Right kidney (tissue), 1 donor: Measurements from ENCODE around the gene UBAC2.

Experiments
- DNase-seq: peaks from one replicate; pipeline ENCODE4 v3.0.0-alpha.2; 2016

The UBAC2 gene

DNA sequence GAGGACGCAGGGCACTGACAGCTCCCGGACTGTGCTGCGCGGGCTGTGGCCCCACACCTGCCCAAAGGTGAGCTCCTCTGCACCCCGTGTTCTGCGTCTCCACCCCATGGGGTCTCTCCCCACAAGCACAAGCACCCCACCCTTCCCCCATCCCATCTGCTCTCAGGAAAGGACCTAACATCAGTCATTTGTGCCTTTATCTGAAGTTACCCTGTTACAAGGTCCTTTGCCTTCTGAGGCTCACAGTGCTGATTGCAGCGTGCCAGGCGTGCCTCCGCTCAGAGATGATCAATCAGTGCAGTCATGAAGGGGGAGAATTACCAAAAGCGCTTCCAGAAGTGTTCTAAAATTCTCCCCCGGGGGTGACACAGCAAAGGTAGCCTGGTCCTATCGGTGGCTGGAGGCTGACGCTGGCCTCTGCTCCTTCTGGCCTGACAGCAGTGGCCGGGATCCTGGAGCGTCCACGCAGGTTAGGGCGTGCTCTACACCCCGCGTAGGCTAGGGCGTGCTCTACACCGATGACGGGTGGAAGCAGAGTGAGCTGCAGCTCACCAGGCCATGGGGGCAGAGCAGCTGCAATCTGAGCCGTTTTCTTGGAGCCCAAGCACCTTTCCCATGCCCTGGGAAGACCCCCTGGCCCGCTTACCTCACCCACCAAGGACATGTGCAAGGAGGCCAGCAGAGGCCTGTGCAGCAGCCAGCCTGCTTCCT is 215.9 kb downstream of the UBAC2 start:
- no peak for DNase-seq

DNA sequence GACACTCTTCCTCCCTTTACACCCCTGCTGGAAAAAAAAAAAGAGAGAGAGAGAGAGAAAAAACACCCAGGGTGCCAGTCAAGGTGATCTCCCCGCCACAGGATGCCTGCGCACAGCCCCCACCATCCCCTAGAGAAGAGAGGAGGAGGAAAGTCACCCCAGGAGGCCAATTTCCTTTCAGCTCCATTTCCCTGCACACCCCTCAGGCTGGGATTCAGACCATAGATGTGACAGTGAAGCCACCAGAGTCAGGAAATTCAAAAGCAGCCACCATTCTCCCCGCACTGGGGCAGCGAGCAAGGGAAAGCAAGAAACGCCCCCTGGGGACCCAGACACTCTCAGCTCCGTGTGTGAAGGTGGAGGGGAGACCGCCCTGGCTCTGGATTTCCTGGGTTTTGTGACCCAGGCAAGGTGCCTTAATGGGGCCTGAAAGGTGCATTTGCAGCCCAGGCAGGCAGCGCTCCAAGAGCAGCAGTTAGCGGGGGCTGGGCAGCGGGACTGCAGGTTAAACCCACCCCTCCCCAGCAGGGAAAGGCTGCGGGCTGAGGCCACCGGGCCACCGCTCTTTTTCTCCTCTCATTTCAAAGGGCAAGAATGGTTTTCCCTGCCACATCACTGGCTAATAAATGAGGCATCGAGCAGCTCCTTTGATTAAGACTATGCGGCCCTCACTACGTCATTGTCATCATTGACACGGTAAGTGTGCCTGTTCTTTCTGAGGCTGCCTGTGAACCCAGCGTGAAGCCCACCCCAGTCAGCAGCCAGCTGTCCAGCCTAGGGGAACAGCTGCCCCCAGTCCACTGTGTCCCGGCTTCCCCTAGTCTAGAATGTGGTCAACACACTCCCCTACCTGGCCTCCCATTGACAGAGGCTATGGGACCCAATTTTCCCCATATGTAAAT is 216.8 kb downstream of the UBAC2 start:
- DNase-seq = no peak

DNA sequence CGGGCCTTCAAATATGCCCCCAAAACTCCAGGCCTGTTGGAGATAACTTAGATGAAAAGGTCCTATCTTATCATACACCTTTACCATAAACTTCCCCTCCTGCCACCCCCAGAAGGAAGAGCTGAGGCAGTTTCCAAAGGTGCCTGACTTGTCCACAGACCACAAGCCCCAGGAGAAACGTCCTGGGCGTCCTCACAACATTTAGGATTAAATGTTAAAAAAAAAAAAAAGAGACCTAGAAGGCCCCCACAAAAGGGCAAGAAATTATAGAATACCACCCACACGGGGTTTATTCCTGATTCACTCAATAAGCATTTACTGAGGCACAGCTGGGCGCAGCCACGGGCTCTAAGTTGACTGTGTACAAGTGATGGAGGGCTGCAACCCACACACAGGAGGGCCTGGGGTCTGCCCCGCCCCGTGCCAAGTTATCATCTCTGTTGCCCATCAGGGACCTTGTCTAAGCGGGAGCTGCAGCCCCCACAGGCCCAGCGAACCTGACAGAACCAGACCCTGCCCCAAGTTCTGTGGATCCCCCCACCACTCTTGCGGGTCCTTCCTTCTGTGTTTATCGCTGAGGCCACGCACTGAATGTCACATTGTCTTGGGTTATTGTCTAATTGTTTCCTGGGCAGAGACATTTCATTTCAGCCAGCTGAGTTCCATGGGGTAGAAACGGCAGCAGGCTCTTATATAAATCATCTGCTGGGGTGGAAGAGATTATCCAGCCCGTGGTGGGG is 217.6 kb downstream of the UBAC2 start:
- DNase-seq = no peak

GRCh38 chr13:99418843-99419140 is 218.1 kb downstream of the UBAC2 start:
- DNase-seq = no peak

GRCh38 chr13:99419591-99420243 is 219.1 kb downstream of the UBAC2 start:
- DNase-seq = no peak

- DNase-seq = no peak
Measured at GRCh38 chr13:99421271-99421670, 220.6 kb downstream of the UBAC2 start.

DNA sequence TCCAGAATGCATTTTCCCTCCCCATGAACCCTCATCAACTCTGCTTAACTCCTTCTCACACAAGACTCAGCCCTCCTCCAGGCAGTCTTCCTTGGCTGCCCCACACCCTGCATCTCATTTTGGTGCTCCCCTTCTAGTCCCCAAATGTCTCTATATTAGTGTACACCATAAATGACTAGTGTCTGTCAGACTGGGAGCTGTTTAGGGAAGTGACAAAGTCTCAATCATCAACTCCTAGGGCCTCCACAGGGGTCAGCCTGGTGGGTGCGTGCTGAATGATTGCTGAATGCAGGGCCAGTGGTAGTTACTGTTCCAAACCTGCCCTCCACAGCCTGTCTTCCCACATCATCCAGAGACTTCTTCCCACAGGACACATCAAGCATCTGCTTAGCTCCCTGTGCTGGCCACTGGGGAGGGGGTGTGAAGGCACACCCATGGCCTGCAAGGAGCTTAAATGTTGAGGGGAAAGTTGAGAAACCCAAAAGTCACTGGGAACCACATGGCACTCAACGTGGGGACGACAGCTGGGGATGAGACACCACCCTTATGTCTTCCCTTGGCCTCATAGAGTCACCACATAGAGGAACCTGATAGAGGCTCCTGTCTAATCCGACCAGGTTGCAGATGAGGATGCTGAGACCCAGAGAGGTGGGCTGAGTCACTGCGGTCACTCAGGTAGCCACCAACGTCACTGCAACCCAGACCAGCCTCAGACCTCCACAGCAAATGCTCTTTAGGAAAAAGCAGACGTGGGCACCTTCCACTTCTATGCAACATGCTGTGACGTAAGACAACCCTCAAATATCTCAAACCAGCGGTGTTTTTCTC is 221.3 kb downstream of the UBAC2 start:
- DNase-seq = no peak

- DNase-seq = no peak
Measured at GRCh38 chr13:99422586-99423220, 222.0 kb downstream of the UBAC2 start.

DNA sequence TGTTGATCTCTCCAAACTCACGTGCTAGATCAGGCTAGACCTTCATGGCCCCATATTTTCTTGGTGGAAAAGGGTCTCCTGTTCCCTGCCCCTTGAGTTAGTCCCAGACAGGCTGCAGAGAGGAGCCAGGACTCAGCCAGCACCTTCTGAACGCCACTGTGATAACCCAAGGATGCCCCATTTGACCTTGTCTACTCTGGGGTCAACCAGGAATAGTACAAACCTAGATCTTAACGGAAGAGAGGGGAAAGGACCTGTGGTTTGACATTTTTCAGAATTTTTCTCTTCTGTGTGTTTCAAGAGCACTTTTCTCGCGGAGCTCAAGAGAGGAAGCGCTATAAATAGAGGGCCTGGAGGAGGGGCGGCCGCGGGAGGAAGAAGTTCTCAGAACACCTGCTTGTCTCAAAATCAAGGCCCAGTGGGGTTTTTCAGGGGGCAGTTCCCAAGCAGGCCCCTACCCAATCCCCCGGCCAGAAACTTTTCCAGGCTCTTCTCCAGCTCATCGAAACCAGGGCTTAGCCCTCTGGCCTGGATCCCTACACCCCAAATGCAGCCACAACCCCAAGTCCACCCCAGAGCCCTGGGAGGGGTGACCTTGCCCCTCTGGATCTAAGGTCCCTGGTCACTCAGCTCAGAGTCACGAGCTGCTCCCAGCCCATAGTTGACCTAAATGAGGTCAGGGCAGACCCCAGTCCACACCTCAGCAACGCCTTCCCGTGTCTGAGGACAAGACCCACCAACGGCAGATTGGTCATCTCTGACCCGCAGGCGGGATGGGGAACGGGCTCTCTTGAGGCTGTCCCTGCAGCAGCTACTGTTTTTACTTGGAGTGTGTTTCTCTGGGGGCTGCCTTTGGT is 225.1 kb downstream of the UBAC2 start:
- DNase-seq = no peak

DNA sequence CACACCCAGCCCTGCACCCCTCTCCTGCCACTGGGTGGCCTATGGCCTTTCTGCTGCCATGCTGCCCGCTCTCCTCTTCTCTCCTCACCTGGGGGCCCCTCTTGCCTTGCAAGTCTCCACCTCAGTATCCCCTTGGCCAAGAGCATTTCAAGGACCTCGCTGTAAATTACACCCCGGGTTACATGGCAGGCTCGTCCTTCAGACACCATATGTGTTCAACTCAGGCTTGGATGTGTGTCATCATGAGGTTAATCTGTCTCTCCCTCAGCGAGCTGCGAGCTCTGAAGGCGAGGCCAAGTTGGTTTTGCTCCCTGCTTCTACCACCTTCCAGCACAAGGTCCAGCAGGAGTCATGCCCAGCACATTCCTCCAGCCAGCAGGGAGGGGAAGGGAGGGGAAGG is 225.8 kb downstream of the UBAC2 start:
- DNase-seq = no peak

GRCh38 chr13:99429670-99430069 is 229.0 kb downstream of the UBAC2 start:
- no peak for DNase-seq

GRCh38 chr13:99431927-99432608 is 231.4 kb downstream of the UBAC2 start:
- no peak for DNase-seq

DNA sequence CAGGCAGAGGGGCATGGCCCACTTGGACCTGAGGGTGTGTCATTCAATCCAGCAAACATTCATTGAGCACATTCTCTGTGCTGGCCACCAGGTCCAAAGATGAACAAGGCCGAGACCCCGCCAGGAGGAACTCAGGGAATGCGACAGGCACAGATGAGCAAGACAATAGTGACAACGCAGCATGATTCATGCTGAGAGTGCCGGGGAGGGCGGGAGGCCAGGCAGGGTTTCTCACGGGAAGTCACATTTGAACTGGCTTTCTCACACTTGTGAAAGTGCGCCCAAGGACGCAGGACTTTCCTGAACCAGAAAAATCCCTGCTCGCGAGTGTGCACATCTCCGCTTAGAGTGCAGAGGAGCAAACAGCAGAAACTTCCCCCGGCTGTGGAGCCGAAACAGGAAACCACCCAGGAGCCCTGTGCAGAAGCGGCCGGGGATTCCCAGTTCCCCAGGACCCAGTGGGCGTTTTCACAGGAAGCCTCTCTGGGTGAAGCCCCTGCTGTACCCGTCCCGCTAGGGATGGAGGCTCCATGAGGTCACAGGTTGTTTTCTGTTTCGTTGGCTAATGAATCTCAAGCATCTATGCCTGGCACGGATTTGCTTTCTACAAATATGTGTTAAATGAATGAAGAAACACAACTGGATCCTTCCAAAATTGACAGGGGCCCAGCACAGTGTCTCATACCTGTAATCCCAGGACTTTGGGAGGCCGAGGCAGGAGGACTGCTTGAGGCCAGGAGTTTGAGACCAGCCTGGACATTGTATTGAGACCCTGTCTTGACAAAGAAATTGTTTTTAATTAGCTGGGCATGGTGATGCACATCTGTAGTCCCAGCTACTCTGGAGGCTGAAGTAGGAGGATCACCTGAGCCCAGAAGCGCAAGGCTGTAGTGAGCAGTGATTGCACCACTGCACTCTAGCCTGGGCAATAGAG is 232.2 kb downstream of the UBAC2 start:
- DNase-seq = peak; percentile 33

GRCh38 chr13:99433543-99434075 is 233.0 kb downstream of the UBAC2 start:
- no peak for DNase-seq

DNA sequence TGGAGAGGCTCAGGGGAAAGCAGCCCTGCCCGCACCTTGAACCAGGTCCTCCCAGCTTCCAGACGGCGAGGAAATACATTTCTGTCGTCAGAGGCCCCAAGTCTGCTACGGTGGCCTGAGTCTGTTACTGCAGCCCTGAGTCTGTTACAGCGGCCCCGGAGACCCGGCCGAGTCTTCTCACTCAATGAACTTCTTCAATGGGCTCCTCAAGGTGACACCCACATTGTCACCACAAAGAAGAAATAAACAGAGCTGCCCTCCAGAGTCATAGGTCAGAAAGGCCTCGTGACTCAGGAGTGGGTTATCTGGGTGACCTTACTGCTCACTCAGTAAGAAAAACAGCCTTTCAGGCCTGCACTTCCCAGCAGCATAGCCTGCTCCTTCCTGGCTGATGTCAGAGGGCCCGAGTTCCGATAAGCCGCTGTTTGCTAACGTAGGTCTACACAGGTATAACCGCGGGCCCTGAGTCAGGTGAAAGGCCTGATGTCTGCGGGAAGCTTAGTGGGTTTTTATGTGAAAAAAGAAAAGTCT is 233.7 kb downstream of the UBAC2 start:
- DNase-seq = no peak

DNA sequence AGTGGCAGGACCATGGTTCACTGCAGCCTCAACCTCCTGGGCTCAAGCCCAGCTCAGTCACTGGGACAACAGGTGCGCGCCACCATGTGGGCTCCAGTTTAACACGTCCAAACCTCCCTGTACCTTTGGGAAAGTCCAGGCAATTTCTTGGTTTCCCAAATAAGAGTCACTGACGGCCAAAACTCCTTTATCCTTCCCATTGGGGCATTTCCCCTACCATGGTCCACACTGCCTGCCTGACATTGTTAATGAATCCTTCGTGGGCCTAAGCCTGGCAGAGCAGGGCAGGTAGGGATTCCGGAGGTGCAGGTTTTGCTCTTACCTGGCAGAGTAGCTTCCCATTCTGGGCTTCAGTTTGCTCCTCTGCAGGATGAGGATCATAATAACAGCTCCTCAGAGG is 234.5 kb downstream of the UBAC2 start:
- no peak for DNase-seq

- no peak for DNase-seq
Measured at GRCh38 chr13:99435998-99436397, 235.3 kb downstream of the UBAC2 start.
